ENCODE results near the gene HNRNPM. TPM values are rescaled to one million over a fixed set of nuclear protein-coding genes. Genes with fewer than 3 reads are reported as not detected.
"Not testable (repeated sequence)": the region's sequence is repeated elsewhere in the genome, so short reads cannot be mapped to it uniquely, and the experiment has no call there.

The HNRNPM gene
- total RNA-seq, 1 donor from 2014 or later, result 154 TPM

DNA sequence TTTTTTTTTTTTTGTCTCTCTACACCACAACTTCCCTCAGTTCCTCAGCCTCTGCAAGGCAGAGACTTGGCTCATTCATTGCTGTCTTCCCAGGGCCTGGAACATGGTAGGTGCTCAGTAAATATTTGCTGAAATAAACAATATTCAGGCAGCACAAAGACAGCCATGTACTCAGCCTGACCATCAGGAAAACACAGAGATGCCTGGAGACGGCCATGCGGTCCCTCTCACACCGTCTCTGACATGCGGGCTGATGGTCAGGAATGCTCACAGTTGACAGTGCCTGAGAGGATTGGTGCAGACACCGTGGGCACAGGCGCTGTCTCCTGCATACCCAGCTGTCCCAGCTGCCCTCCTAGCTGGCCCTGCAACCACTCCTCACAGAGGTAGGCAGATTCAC lies 56.7 kb downstream of the HNRNPM start:
- ATAC-seq, result no peak
- intact Hi-C loops (cut with DNase I), result loop anchor here (10.0 kb wide), 1 partner anchor 147 kb away; no protein-coding TSS in a partner anchor
- no peak for DNase-seq (ENCODE audit: low spot score)

DNA sequence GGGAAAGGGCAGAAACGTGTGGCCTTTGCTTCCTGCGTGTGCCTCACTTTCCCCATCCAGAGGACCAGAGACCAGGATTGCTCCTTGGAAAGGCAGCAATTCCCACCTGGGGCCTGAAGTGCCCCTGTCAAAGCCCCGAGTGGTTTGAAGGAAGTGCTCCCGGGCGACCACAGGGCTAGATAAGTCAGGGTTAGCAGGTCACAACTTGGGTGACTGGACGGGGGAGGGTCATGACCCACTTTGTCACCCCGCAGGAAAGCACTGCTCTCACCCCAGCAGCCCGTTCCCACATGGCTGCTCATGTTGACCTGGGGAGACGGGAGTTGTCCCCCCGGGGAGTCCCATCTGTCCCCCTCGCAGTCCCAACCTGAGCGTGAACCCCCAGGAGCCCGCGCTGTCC lies 57.2 kb downstream of the HNRNPM start:
- DNase-seq (ENCODE audit: low spot score) (no peak), ATAC-seq (no peak)
- intact Hi-C loops (cut with DNase I), result loop anchor here (10.0 kb wide), 1 partner anchor 147 kb away; no protein-coding TSS in a partner anchor

DNA sequence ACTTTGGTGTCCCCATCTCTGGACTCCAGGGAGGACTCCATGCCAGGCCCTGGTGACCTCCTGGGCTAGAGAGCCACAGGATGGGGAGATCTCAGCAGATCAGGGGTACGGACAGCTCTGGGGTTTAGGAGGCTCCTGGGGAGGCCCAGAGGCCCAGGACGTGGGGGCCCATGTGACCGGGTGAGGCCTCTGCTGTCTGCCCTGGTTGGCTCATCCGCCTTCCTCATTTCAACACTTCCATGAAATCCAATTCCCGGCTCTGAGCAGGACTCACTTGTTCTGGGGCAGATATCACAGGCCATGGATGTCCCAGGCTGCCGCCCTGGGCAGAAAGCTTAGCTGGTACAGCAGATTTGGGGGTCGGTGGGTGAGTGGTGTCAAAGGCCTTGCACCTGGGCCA lies 58.7 kb downstream of the HNRNPM start:
- DNase-seq (ENCODE audit: low spot score), result no peak
- ATAC-seq, result no peak
- intact Hi-C loops (cut with DNase I), result loop anchor here (10.0 kb wide), 1 partner anchor 149 kb away; no protein-coding TSS in a partner anchor

- intact Hi-C loops (cut with DNase I), result loop anchor here (10.0 kb wide), 1 partner anchor 149 kb away; no protein-coding TSS in a partner anchor
- no peak for ATAC-seq
- no peak for DNase-seq (ENCODE audit: low spot score)
Observed at GRCh38 chr19:8504171-8504570, 59.4 kb downstream of the HNRNPM start.

- ATAC-seq, result no peak
- intact Hi-C loops (cut with DNase I), result loop anchor here (10.0 kb wide), 1 partner anchor 150 kb away; no protein-coding TSS in a partner anchor
Observed at GRCh38 chr19:8504919-8505318, 60.1 kb downstream of the HNRNPM start.

GRCh38 chr19:8505680-8506401 lies 61.1 kb downstream of the HNRNPM start:
- ATAC-seq (peak; percentile 83), DNase-seq (ENCODE audit: low spot score) (peak; percentile 90)
- intact Hi-C loops (cut with DNase I), result loop anchor here (10.0 kb wide), 1 partner anchor 151 kb away; no protein-coding TSS in a partner anchor

More at GRCh38 chr19:8504919-8505318, 60.1 kb downstream of the HNRNPM start:
- DNase-seq (ENCODE audit: low spot score), result no peak

DNA sequence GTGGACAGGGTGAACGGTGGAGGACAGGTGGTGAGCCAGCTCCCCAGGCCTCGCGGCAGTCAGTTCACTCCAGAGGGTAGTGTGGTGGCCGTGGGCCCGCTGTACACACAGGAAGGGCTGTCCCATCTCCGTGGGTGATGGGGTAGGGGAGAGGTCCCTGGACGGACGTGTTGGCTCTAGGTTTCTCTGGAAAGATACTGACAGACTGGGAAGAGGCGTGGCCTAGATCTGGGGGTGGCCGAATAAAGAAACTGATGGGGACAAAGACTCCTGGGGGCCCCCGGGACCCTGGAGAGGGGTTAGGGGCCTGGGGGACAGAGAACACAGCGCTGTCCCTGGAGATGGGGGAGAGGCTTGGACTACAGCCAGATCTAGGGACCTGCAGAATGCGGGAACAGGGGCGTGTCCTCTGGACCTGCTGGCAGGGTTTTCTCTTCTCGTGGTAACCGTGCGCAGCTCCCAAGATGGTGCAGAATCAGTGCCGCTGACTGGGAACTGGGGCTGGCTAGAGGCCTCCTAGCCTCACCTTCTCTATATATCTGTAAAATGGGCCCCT lies 61.7 kb downstream of the HNRNPM start:
- ATAC-seq, result peak; percentile 6
- intact Hi-C loops (cut with DNase I), result loop anchor here (10.0 kb wide), 1 partner anchor 152 kb away; no protein-coding TSS in a partner anchor
- DNase-seq (ENCODE audit: low spot score), result no peak

GRCh38 chr19:8510589-8511115 lies 65.9 kb downstream of the HNRNPM start:
- DNase-seq (ENCODE audit: low spot score), result no peak
- intact Hi-C loops (cut with DNase I), result no loop called here
- ATAC-seq, result no peak

GRCh38 chr19:8511573-8512101 lies 66.9 kb downstream of the HNRNPM start:
- DNase-seq (ENCODE audit: low spot score), result no peak
- no peak for ATAC-seq
- intact Hi-C loops (cut with DNase I), result no loop called here

GRCh38 chr19:8512115-8512967 lies 67.6 kb downstream of the HNRNPM start:
- ATAC-seq (no peak), DNase-seq (ENCODE audit: low spot score) (no peak)
- intact Hi-C loops (cut with DNase I), result no loop called here

- intact Hi-C loops (cut with DNase I), result no loop called here
- ATAC-seq (peak; percentile 2), DNase-seq (ENCODE audit: low spot score) (no peak)
Observed at GRCh38 chr19:8513036-8513686, 68.4 kb downstream of the HNRNPM start.

GRCh38 chr19:8513687-8514504 lies 69.1 kb downstream of the HNRNPM start, which contains the start of gene ZNF414:
Gene ZNF414, minus strand, starts transcription at chr19:8514167. Its CDS starts 121 bp downstream, at chr19:8514046.
- DNase-seq (ENCODE audit: low spot score) (peak; percentile 98), ATAC-seq (peak; percentile 94)
- intact Hi-C loops (cut with DNase I), result no loop called here

GRCh38 chr19:8514505-8515009 lies 69.8 kb downstream of the HNRNPM start:
- intact Hi-C loops (cut with DNase I); ATAC-seq; DNase-seq (ENCODE audit: low spot score): not testable (repeated sequence)

DNA sequence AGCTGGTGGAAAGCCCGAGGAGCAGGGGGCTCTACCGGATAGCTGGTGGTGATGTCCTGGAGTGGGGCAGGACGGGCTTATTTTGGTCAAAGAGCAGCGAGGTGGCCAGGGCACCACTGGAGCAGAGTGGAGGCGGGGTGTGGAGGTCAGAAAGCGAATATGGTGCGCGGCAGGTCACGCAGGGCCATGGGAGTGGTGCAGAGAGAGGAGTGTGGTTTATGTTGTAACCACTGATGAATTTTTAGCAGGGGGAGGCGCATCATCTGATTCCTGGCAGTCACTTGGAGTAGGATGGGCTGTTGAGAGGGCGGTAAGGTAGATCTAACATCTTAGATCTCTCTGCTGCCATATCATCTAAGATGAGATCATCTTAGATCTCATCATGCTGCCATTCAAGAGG lies 70.5 kb downstream of the HNRNPM start:
- DNase-seq (ENCODE audit: low spot score), result no peak
- intact Hi-C loops (cut with DNase I), result no loop called here
- no peak for ATAC-seq

GRCh38 chr19:8517551-8518442 lies 73.0 kb downstream of the HNRNPM start:
- ATAC-seq (no peak), DNase-seq (ENCODE audit: low spot score) (no peak)
- intact Hi-C loops (cut with DNase I), result no loop called here

- no peak for DNase-seq (ENCODE audit: low spot score)
- intact Hi-C loops (cut with DNase I), result no loop called here
- no peak for ATAC-seq
Observed at GRCh38 chr19:8518536-8518935, 73.8 kb downstream of the HNRNPM start.
